Mesendoderm (in vitro differentiated cells): Measurements from ENCODE around the gene BPIFA2.

Experiments
- DNase-seq: peaks from one replicate; pipeline ENCODE4 v3.0.0; 2013
- H2AK5ac ChIP-seq: 2 replicates; pipeline ENCODE4 v1.6.1; 2013; ENCODE audit warnings: low read length, inconsistent platforms
- H2BK120ac ChIP-seq: 2 replicates; pipeline ENCODE4 v1.6.1; 2013; ENCODE audit warnings: low read depth, mild to moderate bottlenecking, low read length, moderate library complexity, mixed read lengths
- H2BK15ac ChIP-seq: replicated peaks from 2 replicates; pipeline ENCODE4 v1.6.1; 2013; ENCODE audit warnings: low read depth, mild to moderate bottlenecking, moderate library complexity
- H2BK5ac ChIP-seq: 2 replicates; pipeline ENCODE4 v1.6.1; 2013; ENCODE audit warnings: low read length, inconsistent platforms
- H3K18ac ChIP-seq: 2 replicates; pipeline ENCODE4 v1.6.1; 2013; ENCODE audit warnings: mild to moderate bottlenecking, low read length, mixed read lengths
- H3K23ac ChIP-seq: one replicate; pipeline ENCODE4 v1.6.1; 2013; ENCODE audit warnings: low read length
- H3K27ac ChIP-seq: 2 replicates; pipeline ENCODE4 v1.5.1; 2013; ENCODE audit warnings: low read depth, mild to moderate bottlenecking, inconsistent platforms, low read length, moderate library complexity
- H3K27me3 ChIP-seq: 2 replicates; pipeline ENCODE4 v1.6.1; 2013; ENCODE audit warnings: low read length, control low read depth, mild to moderate bottlenecking, inconsistent platforms; ENCODE audit not compliant: insufficient read depth, poor library complexity
- H3K36me3 ChIP-seq: 2 replicates; pipeline ENCODE4 v1.6.1; 2013; ENCODE audit warnings: low read length, inconsistent platforms; ENCODE audit not compliant: control insufficient read depth, insufficient read depth
- H3K4ac ChIP-seq: one replicate; pipeline ENCODE4 v1.6.1; 2013; ENCODE audit warnings: low read depth, mild to moderate bottlenecking, low read length, moderate library complexity
- H3K4me1 ChIP-seq: 2 replicates; pipeline ENCODE4 v1.6.1; 2013; ENCODE audit warnings: low read depth, low read length, inconsistent platforms; ENCODE audit not compliant: control insufficient read depth
- H3K4me2 ChIP-seq: 2 replicates; pipeline ENCODE4 v1.6.1; 2013; ENCODE audit warnings: low read length
- H3K4me3 ChIP-seq: 2 replicates; pipeline ENCODE4 v1.5.1; 2013; ENCODE audit warnings: mild to moderate bottlenecking, low read length
- H3K56ac ChIP-seq: one replicate; pipeline ENCODE4 v1.6.1; 2013; ENCODE audit warnings: low read length
- H3K79me1 ChIP-seq: 2 replicates; pipeline ENCODE4 v1.6.1; 2013; ENCODE audit warnings: low read length, inconsistent platforms
- H3K79me2 ChIP-seq: 2 replicates; pipeline ENCODE4 v1.6.1; 2013; ENCODE audit warnings: mild to moderate bottlenecking, low read length; ENCODE audit not compliant: control insufficient read depth, insufficient read depth
- H3K9ac ChIP-seq: 2 replicates; pipeline ENCODE4 v1.6.1; 2013; ENCODE audit warnings: low read length, inconsistent platforms
- H4K5ac ChIP-seq: one replicate; pipeline ENCODE4 v1.6.1; 2013; ENCODE audit warnings: low read length
- H4K8ac ChIP-seq: one replicate; pipeline ENCODE4 v1.6.1; 2013; ENCODE audit warnings: low read depth, mild to moderate bottlenecking, control low read depth, low read length, moderate library complexity
- WGBS: extraction: QIAGEN DNeasy Blood & Tissue Kit; methylation state at CpG from one replicate; pipeline ENCODE4 v1.1.7; 2013; ENCODE audit warnings: low lambda C conversion rate, missing lambda C conversion rate; ENCODE audit not compliant: insufficient coverage; ENCODE audit errors: extremely low coverage; 5-methylcytosine and 5-hydroxymethylcytosine counted together

The BPIFA2 gene

GRCh38 chr20:33132513-33133372 is 35.2 kb upstream of the BPIFA2 start:
- no peaks in the 10 kb centered on the region for H3K27me3 ChIP-seq
- H3K18ac ChIP-seq = no peak overlapping the region
- no peak overlapping the region for H2BK5ac ChIP-seq
- H2AK5ac ChIP-seq = no peak overlapping the region
- H3K56ac ChIP-seq = no peak overlapping the region
- H3K4ac ChIP-seq = no peak overlapping the region
- no peak overlapping the region for H3K4me3 ChIP-seq
- no peak overlapping the region for H2BK15ac ChIP-seq
- no peak overlapping the region for H3K9ac ChIP-seq
- no peaks in the 10 kb centered on the region for H3K79me2 ChIP-seq
- peak; percentile 50 for DNase-seq
- no peaks in the 10 kb centered on the region for H3K4me1 ChIP-seq
- H3K4me2 ChIP-seq = no peak overlapping the region
- no peak overlapping the region for H4K8ac ChIP-seq
- no peak overlapping the region for H4K5ac ChIP-seq
- no peaks in the 10 kb centered on the region for H3K79me1 ChIP-seq
- WGBS = no CpG with 5 or more reads among the region's 14 CpGs
- no peak overlapping the region for H3K27ac ChIP-seq
- no peak overlapping the region for H2BK120ac ChIP-seq
- no peak overlapping the region for H3K23ac ChIP-seq
- no peaks in the 10 kb centered on the region for H3K36me3 ChIP-seq

- no peak overlapping the region for H3K4me3 ChIP-seq
- H3K4ac ChIP-seq = no peak overlapping the region
- H3K23ac ChIP-seq = no peak overlapping the region
- no peak overlapping the region for H2BK15ac ChIP-seq
- H3K79me2 ChIP-seq = no peaks in the 10 kb centered on the region
- no peak overlapping the region for H4K5ac ChIP-seq
- no peaks in the 10 kb centered on the region for H3K27me3 ChIP-seq
- no peak overlapping the region for H3K18ac ChIP-seq
- H3K4me1 ChIP-seq = no peaks in the 10 kb centered on the region
- no peak overlapping the region for H4K8ac ChIP-seq
- no peaks in the 10 kb centered on the region for H3K79me1 ChIP-seq
- H2BK120ac ChIP-seq = no peak overlapping the region
- no peak overlapping the region for H3K56ac ChIP-seq
- no peak for DNase-seq
- no peak overlapping the region for H2BK5ac ChIP-seq
- no peak overlapping the region for H2AK5ac ChIP-seq
- no CpG with 5 or more reads among the region's 11 CpGs for WGBS
- no peaks in the 10 kb centered on the region for H3K36me3 ChIP-seq
- no peak overlapping the region for H3K27ac ChIP-seq
- H3K4me2 ChIP-seq = no peak overlapping the region
- no peak overlapping the region for H3K9ac ChIP-seq
Measured at GRCh38 chr20:33133373-33133941, 34.5 kb upstream of the BPIFA2 start.

GRCh38 chr20:33137195-33137594 is 30.8 kb upstream of the BPIFA2 start:
- WGBS = no CpG with 5 or more reads among the region's 3 CpGs
- Histone ChIP-seq H3K79me1 (no peaks in the 10 kb centered on the region), H3K9ac (no peak overlapping the region), H4K5ac (no peak overlapping the region), H3K56ac (no peak overlapping the region), H3K4me2 (no peak overlapping the region), H3K23ac (no peak overlapping the region), H3K27me3 (no peaks in the 10 kb centered on the region), H3K4me3 (no peak overlapping the region), H3K18ac (no peak overlapping the region), H2AK5ac (no peak overlapping the region), H2BK5ac (no peak overlapping the region), H2BK120ac (no peak overlapping the region), H3K27ac (no peak overlapping the region), H3K36me3 (no peaks in the 10 kb centered on the region), H3K79me2 (no peaks in the 10 kb centered on the region), H3K4me1 (no peaks in the 10 kb centered on the region), H3K4ac (no peak overlapping the region), H2BK15ac (no peak overlapping the region), H4K8ac (no peak overlapping the region)
- DNase-seq = no peak

- H3K79me2 ChIP-seq = no peaks in the 10 kb centered on the region
Measured at GRCh38 chr20:33139467-33139866, 28.5 kb upstream of the BPIFA2 start.

GRCh38 chr20:33145521-33145920 is 22.4 kb upstream of the BPIFA2 start:
- Histone ChIP-seq H3K4me3 (no peak overlapping the region), H3K4ac (no peak overlapping the region), H3K56ac (no peak overlapping the region), H2BK120ac (no peak overlapping the region), H2BK5ac (no peak overlapping the region), H3K36me3 (no peaks in the 10 kb centered on the region), H3K9ac (no peak overlapping the region), H4K5ac (no peak overlapping the region), H2BK15ac (no peak overlapping the region), H3K18ac (no peak overlapping the region), H4K8ac (no peak overlapping the region), H3K79me1 (no peaks in the 10 kb centered on the region), H3K4me2 (no peak overlapping the region), H3K79me2 (no peaks in the 10 kb centered on the region), H2AK5ac (no peak overlapping the region), H3K23ac (no peak overlapping the region), H3K27ac (no peak overlapping the region), H3K27me3 (no peaks in the 10 kb centered on the region), H3K4me1 (no peaks in the 10 kb centered on the region)
- no CpG with 5 or more reads among the region's 5 CpGs for WGBS
- no peak for DNase-seq

More at GRCh38 chr20:33139467-33139866, 28.5 kb upstream of the BPIFA2 start:
- Histone ChIP-seq H2BK5ac (no peak overlapping the region), H4K8ac (no peak overlapping the region), H3K4me2 (no peak overlapping the region), H3K56ac (no peak overlapping the region), H3K18ac (no peak overlapping the region), H3K23ac (no peak overlapping the region), H2AK5ac (no peak overlapping the region), H3K79me1 (no peaks in the 10 kb centered on the region), H3K9ac (no peak overlapping the region), H3K4me3 (no peak overlapping the region), H3K4ac (no peak overlapping the region), H3K27me3 (no peaks in the 10 kb centered on the region), H4K5ac (no peak overlapping the region), H3K27ac (no peak overlapping the region), H3K4me1 (no peaks in the 10 kb centered on the region), H2BK15ac (no peak overlapping the region), H3K36me3 (no peaks in the 10 kb centered on the region), H2BK120ac (no peak overlapping the region)
- no peak for DNase-seq
